HT-29 (cell line): ENCODE data around the gene NDUFB10. TPM values are rescaled to one million over a fixed set of nuclear protein-coding genes. Genes with fewer than 3 reads are reported as not detected.
"Not testable (repeated sequence)": the region's sequence is repeated elsewhere in the genome, so short reads cannot be mapped to it uniquely, and the experiment has no call there.

Source experiments
- DNase-seq: peaks from one replicate; pipeline ENCODE4 v3.0.0-alpha.2; 2015; ENCODE audit warnings: low spot score
- total RNA-seq: library from RNA; depleted of rRNA; stranded (reverse); fragments of >200 nt; shearing (Covaris generic); gene quantifications from 2 replicates; pipeline ENCODE4 v1.2.3, GENCODE V29; 2014

The NDUFB10 gene
- total RNA-seq, 1 experiment from 2014 or later: 415 TPM

DNA sequence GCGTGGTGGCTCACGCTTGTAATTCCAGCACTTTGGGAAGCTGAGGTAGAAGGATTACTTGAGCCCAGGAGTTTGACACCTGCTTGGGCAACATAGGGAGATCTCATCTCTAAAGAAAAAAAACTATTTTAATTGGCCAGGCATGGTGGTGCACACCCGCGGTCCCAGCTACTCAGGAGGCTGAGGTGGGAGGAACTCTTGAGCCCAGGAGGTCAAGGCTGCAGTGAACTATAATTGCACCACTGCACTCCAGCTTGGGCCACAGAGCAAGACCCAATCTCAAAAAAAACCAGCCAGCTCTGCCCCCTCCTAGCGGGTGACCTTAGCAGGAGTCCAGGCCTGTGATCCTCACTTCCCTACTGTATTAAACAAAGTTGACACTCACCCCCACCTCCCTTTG is 35.2 kb upstream of the NDUFB10 start:
- no peak for DNase-seq

DNA sequence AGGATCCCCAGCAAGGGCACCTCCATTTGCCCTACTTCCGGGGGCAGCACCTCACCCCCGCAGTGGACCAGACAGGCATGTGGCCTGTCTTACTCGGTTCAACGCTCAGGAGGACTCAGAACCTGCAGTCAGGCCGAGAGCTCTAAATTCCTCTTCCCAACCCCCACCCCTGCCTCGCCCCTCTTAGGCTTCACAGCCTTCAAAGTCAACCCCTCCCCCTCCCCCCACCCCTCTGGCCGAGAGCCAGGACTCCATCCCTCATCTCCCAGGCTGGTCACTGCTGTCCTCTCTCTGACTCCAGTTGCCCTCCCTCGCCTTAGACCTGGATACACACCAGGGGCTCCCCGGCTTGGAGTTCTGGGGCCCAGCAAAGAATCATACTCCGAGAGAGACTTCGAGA is 33.1 kb upstream of the NDUFB10 start:
- DNase-seq: no peak

DNA sequence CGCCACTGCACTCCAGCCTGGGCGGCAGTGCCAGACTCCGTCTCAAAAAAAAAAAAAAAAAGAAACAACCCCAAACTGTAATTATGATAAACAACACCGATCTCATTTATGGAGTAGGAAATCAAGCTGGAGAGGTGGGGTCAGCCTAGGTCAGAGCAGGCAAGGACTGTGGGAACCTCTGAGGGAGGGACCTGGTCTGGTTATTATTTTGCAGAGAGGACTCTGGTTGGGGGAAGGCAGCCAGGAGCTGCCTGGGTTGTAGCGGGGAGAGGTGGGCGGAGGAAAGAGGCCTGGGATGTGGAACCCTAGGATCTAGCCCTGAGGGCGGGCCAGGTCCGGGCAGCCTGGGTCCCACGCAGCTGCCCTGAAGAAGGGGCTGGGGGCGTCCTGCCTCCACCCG is 30.2 kb upstream of the NDUFB10 start:
- peak; percentile 15 for DNase-seq

DNA sequence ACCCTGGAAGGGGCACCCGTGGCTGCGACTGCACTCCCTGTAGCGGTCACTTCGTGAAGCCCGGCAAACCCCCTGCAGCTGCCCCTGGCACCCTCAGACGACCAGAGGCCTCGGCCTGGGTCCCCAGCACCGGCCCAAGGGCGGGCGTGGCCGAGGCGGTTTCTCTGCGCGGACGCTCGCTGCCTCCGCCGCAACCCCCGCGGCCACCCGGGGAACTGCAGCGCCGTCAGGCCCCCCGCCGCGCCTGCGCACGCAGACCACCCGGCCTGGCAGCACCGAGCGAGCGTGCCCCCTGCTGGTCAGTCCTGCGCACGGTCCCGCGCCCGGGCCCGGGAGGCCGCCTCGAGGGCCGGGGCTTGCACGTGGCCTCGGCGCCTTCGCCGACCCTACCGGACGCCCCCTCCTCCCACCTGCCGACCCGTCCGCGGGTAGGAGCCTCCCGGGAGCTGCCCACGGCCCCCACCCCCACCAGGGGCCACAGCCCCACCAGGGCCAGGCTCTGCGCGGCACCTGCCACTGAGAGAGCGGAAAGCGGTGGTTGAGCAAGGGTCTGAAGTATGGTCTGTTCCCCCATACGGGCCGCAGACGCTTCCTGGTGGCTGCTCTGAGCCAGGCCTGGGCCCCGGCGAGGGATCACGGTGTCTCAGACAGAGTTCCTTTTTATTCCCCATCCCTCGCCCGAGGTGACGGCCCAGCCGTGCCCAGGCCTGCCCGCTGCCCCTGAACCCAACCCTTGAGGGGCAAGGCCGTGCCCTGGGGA is 29.6 kb upstream of the NDUFB10 start:
- DNase-seq: peak; percentile 75

DNA sequence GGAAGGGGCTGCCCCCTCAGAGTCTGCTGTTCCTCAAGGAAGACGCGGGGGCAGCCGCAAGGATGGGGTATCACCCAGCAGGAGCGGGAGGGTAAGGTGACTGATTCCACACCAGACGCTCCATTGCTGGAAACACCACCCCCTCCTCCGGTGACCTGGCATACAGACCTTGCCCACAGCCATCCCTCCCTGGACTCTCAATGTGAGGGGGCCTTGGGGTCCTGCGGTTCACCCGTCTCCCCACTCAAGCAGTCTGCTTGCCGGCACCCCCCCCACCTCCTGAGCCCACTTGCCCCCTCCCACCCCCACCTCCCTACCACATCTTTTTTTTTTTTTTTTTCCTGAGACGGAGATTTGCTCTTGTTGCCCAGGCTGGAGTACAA is 29.0 kb upstream of the NDUFB10 start:
- no peak for DNase-seq

DNA sequence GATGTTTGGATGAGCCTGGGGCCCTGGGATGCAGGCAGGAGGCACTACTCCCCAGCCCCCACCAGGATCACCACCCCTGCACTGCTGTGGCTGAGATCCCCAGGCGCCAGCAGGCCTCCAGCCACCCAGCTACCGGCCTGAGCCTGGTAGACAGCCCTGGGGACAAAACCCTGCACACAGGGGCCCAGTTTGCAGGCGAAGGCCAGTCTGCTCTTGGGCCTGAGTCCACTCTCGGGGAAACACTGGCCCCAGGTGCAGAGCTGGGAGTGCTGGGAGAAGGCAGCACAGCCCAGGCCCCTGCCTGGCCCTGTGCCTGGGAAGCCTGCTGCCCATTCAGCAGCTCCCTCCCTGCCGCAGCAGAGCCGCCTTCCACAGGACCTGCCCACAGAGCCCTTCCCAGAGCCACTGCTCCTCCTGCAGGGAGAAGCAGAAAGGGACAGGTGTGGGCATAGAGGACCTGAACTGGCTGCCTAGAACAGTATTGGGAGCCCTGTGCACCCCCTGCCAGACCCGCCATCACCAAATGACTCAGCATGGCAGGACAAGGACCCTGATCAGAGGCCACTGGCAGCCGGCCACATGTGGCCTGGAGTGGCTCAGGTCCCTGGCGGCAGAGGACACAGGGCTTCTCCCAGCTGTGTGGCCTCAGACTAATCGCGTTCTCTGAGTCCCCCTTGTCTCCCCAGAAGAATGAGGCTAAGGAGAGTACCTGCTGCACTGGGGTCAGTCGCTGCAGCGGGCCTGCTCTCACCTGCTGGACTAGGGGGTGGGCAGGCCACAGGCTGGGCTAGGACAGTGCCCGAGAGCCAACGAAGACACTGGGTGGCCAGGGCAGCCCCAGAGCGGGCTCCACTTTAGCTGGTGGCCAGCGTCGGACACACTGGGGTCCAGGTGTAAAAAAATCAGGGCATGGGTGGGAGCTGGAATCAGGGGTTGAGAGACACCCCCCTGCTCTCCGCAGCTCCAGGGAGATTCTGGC is 27.0 kb upstream of the NDUFB10 start:
- peak; percentile 52 for DNase-seq

DNA sequence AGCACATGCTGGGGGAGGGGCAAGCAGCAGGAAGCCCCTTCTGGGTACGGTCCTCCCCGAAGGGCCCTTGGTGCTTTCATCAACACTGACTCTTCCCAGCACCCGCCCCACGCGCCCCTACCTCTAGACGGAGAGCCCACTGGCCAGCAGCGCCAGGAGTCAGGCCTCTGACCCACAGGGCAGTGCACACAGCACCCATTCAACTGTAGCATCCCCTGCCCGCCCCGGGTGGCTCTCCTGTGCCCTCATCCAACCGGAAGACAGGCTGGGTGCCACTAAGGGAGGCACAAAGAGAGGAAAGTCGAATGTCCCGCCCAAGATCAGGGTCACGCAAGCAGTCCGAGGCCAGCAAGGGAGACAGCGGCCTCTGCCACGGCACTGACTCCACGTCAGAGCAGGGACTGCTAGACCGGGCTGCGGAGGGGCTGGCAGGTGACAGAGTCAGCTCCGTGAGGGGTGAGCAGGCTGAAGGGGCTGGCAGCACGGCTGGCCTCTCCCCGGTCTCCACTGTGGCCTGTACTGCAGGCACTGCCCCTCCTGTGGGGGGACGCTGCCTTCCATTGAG is 26.2 kb upstream of the NDUFB10 start:
- no peak for DNase-seq

DNA sequence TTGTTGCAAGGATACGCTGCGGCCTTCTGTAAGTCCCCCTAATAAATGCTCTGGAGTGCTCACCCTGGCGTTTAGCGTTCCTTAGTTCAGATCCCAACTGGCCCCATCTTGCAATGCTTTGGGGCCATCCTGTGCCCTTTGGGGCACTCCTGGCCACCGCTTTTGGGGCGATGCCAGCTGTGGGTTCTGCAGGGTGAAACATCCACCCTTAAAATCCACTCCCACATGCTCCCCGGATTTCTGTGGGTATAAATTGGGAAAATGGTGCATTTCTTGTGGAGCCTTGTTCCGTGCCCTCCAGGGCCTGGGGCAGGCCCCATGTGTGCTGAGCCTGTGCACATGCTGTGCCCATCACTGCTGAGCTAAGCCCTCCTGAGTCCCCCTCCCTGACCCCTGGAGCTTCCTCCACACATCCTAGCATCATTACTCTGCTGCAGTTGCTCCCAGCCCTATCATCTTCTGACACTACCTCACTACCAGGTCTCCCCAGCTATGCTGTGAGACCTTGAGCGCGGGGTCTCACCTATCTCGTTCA is 22.3 kb upstream of the NDUFB10 start:
- DNase-seq: no peak

DNA sequence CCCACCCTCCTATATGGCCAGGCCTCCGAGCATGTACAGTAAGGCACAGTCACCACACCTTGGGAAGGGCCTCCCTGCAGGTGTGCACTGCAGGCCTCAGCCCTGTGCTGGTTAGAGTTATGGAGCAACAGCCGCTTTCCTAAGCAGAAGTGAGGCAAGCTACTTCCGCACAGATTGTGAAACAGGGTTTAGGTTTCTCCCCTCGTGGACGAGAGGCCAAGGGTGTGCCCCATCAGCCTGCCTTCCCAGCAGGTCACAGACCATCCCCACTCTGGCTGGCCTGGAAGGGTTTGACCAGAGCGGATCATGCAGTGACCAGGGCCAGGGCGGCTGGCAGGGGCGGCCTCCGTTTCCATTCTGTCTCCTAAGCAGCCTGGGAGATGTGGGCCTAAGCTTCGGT is 21.0 kb upstream of the NDUFB10 start:
- DNase-seq: no peak

DNA sequence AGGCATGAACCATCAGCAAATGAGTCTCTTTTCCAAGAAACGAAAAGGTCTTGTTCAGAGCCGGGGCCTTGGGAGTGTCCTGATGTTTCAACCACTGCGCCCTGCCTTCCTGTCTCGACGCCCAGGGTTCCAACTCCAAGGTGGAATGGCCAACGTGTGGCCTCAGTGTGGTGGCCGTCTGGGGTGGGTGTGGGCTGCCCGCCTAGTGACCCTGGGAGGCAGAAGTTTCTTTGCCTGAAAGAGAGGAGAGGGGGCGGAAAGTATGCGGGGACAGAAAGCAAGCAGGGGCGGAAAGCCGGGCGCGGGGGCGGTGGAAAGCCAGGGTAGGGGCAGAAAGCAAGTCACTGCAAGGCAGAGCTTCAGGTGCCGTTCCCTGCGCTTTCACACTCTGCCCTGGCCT is 20.4 kb upstream of the NDUFB10 start:
- DNase-seq: no peak

DNA sequence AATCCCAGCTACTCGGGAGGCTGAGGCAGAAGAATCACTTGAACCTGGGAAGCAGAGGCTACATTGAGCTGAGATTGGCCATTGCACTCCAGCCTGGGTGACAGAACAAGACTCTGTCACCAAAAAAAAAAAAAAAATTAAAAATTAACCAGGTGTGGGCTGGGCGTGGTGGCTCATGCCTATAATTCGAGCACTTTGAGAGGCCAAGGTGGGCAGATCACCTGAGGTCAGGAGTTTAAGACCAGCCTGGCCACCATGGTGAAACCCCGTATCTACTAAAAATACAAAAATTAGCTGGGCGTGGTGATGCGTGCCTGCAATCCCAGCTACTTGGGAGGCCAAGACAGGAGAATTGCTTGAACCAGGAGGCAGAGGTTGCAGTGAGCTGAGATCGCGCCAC is 19.5 kb upstream of the NDUFB10 start:
- DNase-seq: not testable (repeated sequence)

DNA sequence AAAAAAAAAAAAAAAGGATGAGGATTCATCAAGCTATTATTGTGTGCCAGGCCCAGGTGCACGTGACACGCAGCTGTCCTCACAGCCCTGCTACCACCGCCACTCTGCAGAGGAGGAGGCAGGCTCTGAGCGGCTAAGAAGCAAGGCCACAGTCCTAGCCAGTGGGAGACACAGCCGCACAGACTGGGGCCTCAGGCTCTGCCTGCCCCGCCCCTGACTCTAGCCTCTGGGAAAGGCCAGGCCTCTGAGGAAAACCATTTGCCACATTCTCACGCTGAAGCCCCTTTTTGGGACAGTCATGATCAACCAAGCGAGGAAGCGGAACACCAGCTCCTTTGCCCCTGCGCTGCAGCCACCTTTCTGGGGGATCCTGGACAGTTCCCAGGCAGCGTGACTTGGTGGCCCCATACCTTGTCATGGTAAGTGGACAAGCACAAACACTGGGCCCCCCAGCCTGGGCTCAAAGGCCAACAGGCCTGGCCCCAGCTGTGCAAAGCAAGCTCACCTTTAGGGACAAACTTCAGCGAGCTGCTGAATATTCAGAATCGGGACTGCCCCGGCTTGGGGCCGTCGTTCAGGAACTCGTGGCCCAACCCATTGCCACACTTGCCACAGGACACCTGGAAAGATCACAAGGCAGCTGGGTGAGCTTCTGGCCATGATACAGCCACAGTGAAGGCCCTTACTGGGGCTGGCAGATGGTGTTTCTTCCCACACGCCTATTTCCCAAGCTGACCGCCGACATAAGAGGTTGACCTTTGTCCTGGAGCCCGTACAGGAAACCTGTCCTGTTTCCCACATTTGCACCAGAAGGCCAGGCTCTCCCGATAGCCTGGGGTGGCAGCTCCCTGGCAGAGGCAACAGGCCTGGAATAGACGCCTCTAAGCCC is 18.8 kb upstream of the NDUFB10 start:
- DNase-seq: no peak

DNA sequence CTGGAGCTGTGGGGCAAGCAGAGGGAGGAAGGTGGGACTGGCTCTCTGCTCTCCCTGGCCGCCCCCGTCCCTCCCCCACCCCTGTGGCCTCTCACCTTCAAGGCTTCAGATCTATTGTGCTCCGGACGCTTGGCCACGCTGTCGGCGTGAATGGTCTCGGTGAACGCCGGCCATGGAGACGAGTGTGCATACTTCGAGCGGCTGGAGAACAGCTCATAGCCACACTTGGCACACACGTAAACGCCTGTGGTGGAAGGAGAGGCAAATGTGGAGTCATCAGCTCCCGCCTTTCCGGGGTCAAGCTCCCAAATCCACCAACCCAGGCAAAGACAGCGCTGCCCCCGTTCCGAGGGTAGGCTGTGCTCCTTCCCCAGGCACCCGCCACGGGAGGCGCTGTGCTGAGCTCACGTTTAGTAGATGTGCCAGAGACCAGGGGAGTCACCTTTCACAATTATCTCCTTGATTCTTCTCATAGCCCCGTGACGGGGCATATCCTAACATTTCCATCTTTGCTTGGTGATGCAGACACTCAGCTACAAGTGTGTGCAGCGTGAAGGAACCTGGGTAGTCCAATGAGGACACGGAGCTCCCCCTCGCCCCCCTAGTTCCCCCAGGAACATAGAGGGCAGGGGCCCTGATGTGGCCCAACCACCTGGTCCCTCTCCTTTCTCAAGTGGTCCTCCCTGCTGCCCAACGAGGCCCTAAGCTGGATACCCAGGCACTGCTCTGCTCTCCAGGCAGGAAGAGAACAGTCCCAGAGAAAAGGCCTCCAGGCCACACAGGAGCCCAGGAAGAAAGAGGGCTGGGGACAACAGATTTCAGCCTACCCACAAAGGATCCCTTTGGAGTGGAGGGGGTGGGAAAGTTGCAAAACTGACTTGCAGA is 17.9 kb upstream of the NDUFB10 start:
- no peak for DNase-seq

DNA sequence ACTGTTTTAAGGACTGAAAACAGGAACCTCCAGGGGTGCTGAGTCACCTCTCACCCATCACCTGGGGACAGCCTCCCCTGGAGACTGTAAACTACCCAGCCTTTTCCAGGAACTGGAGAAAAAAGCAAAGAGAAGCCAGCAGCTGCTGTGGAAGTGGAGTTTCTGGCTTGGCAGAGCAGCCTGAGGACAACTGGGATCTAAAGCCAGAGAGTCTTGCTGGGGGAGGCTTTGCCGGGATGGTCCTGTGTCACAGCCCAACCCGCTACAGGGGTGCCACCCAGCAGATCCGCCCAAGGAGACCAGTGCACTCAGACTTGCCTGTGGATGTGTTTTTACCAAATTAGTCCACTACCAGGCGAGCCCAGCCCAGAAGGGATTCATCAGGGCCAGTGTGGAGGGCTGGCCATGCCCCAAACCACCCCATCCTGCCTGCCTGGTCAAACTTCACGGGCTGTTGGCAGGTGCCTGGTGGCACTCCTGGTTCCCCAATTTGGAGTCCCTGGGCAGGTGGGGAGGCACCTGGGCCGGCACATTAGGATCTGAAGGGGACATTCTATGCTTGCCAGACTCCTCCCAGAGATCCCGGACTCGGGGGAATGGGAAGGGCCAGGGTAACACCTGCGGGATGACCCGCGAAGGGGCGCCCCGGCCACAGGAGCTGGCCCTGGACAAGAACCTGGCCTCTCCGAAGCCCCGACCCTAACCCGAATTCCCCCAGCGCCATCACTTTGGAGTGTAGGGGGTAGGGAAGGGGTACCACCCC is 17.1 kb upstream of the NDUFB10 start:
- DNase-seq: peak; percentile 23

DNA sequence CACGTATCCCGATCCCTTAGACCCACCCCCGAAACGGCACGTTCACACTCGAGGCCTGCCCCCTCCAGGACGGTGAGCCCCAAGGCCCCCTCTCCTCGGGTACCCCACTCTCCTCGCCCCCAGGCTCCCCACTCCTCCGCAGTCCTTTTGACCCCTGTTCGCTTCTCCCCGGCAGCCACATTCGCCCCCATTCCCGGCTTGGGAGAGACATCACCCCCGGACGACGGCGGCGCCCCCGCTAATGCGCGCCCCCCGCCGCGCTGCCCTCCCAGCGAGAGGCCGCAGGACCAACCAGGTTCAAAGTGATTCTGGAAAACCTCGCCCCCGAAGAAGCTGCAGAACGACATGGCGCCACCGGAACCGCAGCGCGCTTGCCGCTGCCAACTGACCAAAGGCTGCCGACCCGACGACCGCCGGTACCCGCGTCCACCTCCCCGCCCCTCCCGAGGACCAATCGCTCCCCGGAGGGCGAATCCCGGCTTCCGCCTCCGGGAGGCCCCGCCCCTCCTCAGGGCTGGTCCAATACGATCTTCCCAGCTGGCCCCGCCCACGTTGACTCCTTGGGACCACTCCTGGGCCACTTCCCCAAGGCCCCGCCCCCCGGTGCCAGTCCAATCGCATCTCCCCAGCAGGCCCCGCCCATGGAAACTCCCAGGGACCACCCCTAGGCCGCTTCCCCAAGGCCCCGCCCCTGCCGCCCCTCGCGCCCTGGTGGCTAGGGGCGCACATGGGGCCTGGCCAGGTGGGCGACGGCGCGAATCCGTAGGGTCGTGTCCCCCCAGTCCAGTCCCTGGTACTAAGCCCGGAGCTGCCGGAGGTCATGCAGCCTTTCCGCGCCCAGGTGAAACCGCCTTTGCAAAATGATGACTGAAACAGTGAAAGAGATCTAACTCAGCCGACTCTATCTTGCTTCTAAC is 16.3 kb upstream of the NDUFB10 start, which contains the start of gene MSRB1:
Gene MSRB1, minus strand, starts transcription at position 390 of the 917 bp plus-strand sequence. Its CDS starts 43 bp downstream, at position 347.
- DNase-seq: peak; percentile 99

DNA sequence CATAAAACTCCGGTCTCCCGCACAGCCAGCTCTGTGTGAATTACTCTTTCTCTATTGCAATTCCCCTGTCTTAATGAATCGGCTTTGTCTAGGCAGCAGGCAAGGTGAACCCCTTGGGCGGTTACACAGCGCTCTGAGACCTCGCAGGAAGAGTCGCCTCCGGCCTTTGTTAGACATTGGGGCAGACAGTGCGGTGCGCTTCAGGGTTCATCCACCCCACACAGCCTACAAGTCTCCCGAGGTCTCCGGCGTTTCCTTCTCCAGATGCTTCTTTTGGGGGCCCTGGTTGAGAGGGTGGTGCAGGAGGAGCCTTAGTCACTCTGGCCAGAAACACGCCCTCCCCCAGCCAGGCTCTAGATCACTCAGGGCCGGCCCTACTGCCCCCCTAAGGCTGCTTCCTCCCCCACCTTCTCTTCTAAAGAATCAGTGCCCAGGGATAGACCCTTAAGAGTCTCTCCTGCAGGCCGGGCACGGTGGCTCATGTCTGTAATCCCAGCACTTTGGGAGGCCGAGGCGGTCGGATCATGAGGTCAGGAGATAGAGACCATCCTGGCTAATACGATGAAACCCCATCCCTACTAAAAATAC is 14.6 kb upstream of the NDUFB10 start:
- no peak for DNase-seq

DNA sequence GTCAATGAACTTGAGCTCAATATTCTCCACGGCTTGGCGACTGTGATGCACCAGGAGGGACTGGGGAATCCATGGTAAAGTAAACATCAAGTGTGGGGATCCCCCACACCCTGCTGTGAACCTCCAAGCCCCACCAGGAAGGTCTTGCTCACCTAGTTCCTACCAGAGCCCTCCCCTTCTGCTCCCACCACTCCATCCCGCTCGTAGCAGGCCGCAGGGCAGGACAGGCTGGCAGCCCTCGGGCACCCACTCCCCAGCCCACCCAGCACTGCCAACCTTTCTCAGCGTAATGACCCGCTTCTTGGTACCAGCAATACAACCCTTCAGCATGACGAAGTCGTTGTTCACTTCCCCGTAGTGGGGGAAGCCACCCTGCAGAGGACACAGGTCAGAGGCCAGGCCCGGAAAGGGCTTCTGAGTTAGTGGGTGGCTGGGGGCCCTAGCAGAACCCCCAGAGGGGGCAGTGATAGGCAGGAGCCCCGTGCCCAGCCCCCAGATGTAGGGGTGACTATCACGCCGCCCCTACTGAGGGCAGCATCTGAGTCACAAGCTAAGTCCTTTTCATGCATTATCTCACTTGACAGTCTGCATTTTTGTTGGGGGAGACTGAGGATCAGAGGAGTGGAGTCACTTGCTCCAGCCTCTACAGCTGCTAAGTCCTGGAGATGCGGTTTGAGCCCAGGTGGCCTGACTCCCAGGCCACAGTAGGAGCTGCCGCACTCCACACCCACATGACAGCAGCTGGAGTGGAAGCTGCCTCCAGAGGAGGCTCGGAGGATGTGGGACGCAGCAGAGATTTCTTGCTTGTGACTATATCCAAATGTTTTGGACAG is 13.6 kb upstream of the NDUFB10 start:
- no peak for DNase-seq
